GM19099 (cell line): Measurements from ENCODE around the gene CROT.

Experiments
- POLR2A ChIP-seq: IDR thresholded peaks from 3 replicates; pipeline ENCODE4 v1.6.1; 2011; ENCODE audit warnings: low read depth; ENCODE audit not compliant: insufficient read length; ENCODE audit errors: extremely low read depth

CROT gene

GRCh38 chr7:87375662-87376435, 30.4 kb downstream of the CROT start:
- no peak for TF ChIP-seq POLR2A

GRCh38 chr7:87380905-87381304, 35.4 kb downstream of the CROT start:
- TF ChIP-seq POLR2A = no peak

- no peak for TF ChIP-seq POLR2A
Measured at GRCh38 chr7:87391020-87391701, 45.7 kb downstream of the CROT start.

GRCh38 chr7:87395442-87396020, 50.1 kb downstream of the CROT start:
- no peak for TF ChIP-seq POLR2A

- TF ChIP-seq POLR2A = no peak
Measured at GRCh38 chr7:87398446-87398845, 53.0 kb downstream of the CROT start.

- TF ChIP-seq POLR2A = no peak
Measured at GRCh38 chr7:87404674-87405073, 59.2 kb downstream of the CROT start.

- no peak for TF ChIP-seq POLR2A
Measured at GRCh38 chr7:87411186-87411585, 65.7 kb downstream of the CROT start.

GRCh38 chr7:87413029-87413428, 67.6 kb downstream of the CROT start:
- no peak for TF ChIP-seq POLR2A

- no peak for TF ChIP-seq POLR2A
Measured at GRCh38 chr7:87413951-87414793, 68.7 kb downstream of the CROT start.

- no peak for TF ChIP-seq POLR2A
Measured at GRCh38 chr7:87414794-87415188, 69.3 kb downstream of the CROT start.

- TF ChIP-seq POLR2A = no peak
Measured at GRCh38 chr7:87416682-87417587, 71.5 kb downstream of the CROT start.

- TF ChIP-seq POLR2A = no peak
Measured at GRCh38 chr7:87420173-87420572, 74.7 kb downstream of the CROT start.

- no peak for TF ChIP-seq POLR2A
Measured at GRCh38 chr7:87424075-87424474, 78.6 kb downstream of the CROT start.

- no peak for TF ChIP-seq POLR2A
Measured at GRCh38 chr7:87426160-87426559, 80.7 kb downstream of the CROT start.
